GM23338 (cell line): ENCODE results near the gene GRIA3. TPM values are rescaled to one million over a fixed set of nuclear protein-coding genes. Genes with fewer than 3 reads are reported as not detected.

ENCODE experiments used
- ATAC-seq: fragments of 200-7000 bp; cut with Tn5 transposase; 3 replicates; pipeline ENCODE4 v1.9.1; 2020
- DNase-seq: peaks from one replicate; pipeline ENCODE4 v3.0.0-alpha.2; 2015; ENCODE audit warnings: low spot score
- H2AFZ ChIP-seq: fragments of 200-600 bp; sonication (generic); 2 replicates; pipeline ENCODE4 v1.8.0; 2016; ENCODE audit warnings: antibody characterized with exemption, mild to moderate bottlenecking, moderate library complexity
- H3F3A ChIP-seq: fragments of 200-600 bp; sonication (generic); replicated peaks from 2 replicates; pipeline ENCODE4 v1.8.0; 2017; ENCODE audit warnings: antibody characterized with exemption, mixed run types, low read depth
- H3K27ac ChIP-seq: fragments of 200-600 bp; sonication (generic); 2 replicates; pipeline ENCODE4 v1.6.1; 2016; ENCODE audit warnings: low read depth
- H3K27me3 ChIP-seq: fragments of 200-600 bp; sonication (generic); 2 replicates; pipeline ENCODE4 v1.8.0; 2016; ENCODE audit warnings: mild to moderate bottlenecking, mixed run types, moderate library complexity; ENCODE audit not compliant: insufficient read depth
- H3K36me3 ChIP-seq: fragments of 200-600 bp; sonication (generic); 2 replicates; pipeline ENCODE4 v1.8.0; 2016; ENCODE audit warnings: mild to moderate bottlenecking; ENCODE audit not compliant: insufficient read depth
- H3K4me1 ChIP-seq: fragments of 200-600 bp; sonication (generic); 2 replicates; pipeline ENCODE4 v1.8.0; 2016; ENCODE audit warnings: mild to moderate bottlenecking, moderate library complexity; ENCODE audit not compliant: insufficient read depth
- H3K4me2 ChIP-seq: fragments of 200-600 bp; sonication (generic); 2 replicates; pipeline ENCODE4 v1.7.1; 2017; ENCODE audit warnings: mixed run types
- H3K4me3 ChIP-seq: fragments of 200-600 bp; sonication (generic); 2 replicates; pipeline ENCODE4 v1.6.1; 2016; ENCODE audit warnings: mixed run types
- H3K79me2 ChIP-seq: fragments of 200-600 bp; sonication (generic); replicated peaks from 2 replicates; pipeline ENCODE4 v1.8.0; 2017; ENCODE audit warnings: mild to moderate bottlenecking; ENCODE audit not compliant: insufficient read depth
- H3K9me2 ChIP-seq: fragments of 200-600 bp; sonication (generic); 2 replicates; pipeline ENCODE4 v1.8.0; 2017; ENCODE audit not compliant: insufficient read depth
- H4K20me1 ChIP-seq: fragments of 200-600 bp; sonication (generic); replicated peaks from 2 replicates; pipeline ENCODE4 v1.8.0; 2017; ENCODE audit warnings: mild to moderate bottlenecking; ENCODE audit not compliant: insufficient read depth
- H3K27ac Mint-ChIP-seq: 2 replicates; pipeline ENCODE4 v1.8.0; 2020; ENCODE audit warnings: inconsistent platforms, mild to moderate bottlenecking, moderate library complexity, mixed read lengths
- H3K27me3 Mint-ChIP-seq: 3 replicates; pipeline ENCODE4 v1.8.0; 2022; ENCODE audit warnings: low read depth, mild to moderate bottlenecking, moderate library complexity, mixed read lengths, inconsistent platforms; ENCODE audit not compliant: insufficient read depth, poor library complexity
- H3K36me3 Mint-ChIP-seq: 3 replicates; pipeline ENCODE4 v1.8.0; 2021; ENCODE audit warnings: low read depth, mild to moderate bottlenecking, inconsistent platforms, moderate library complexity, mixed read lengths
- H3K4me1 Mint-ChIP-seq: 3 replicates; pipeline ENCODE4 v1.8.0; 2020; ENCODE audit warnings: mild to moderate bottlenecking, inconsistent platforms, mixed read lengths
- H3K4me3 Mint-ChIP-seq: 3 replicates; pipeline ENCODE4 v1.8.0; 2021; ENCODE audit warnings: moderate library complexity, mild to moderate bottlenecking, inconsistent platforms, mixed read lengths
- H3K9me3 Mint-ChIP-seq: 3 replicates; pipeline ENCODE4 v1.8.0; 2020; ENCODE audit warnings: moderate library complexity, mild to moderate bottlenecking, inconsistent platforms, mixed read lengths
- CREB1 ChIP-seq: fragments of 250-450 bp; sonication (Bioruptor Pico); IDR thresholded peaks from 2 replicates; pipeline ENCODE4 v1.5.0; 2020; ENCODE audit warnings: low read depth, mild to moderate bottlenecking, moderate library complexity
- EZH2 ChIP-seq: fragments of 200-600 bp; sonication (generic); IDR thresholded peaks from one replicate; pipeline ENCODE4 v1.8.0; 2017; ENCODE audit warnings: antibody characterized with exemption, mild to moderate bottlenecking, low read depth; ENCODE audit not compliant: unreplicated experiment
- EZH2phosphoT487 ChIP-seq: fragments of 200-600 bp; sonication (generic); IDR thresholded peaks from one replicate; pipeline ENCODE4 v1.8.1; 2018; ENCODE audit warnings: antibody characterized with exemption; ENCODE audit not compliant: unreplicated experiment
- JUNB ChIP-seq: IDR thresholded peaks from one replicate; pipeline ENCODE4 v1.6.1; 2016; ENCODE audit warnings: antibody characterized with exemption; ENCODE audit not compliant: unreplicated experiment
- POLR2AphosphoS5 ChIP-seq: IDR thresholded peaks from 2 replicates; pipeline ENCODE4 v1.6.1; 2016; ENCODE audit warnings: antibody characterized with exemption, low read depth
- STAT1 ChIP-seq: IDR thresholded peaks from one replicate; pipeline ENCODE4 v1.6.1; 2016; ENCODE audit warnings: antibody characterized with exemption; ENCODE audit not compliant: unreplicated experiment
- ZNF114 ChIP-seq: fragments of 250-450 bp; sonication (Bioruptor Pico); IDR thresholded peaks from 2 replicates; pipeline ENCODE4 v1.5.0; 2020; ENCODE audit warnings: mild to moderate bottlenecking, moderate library complexity
- ZNF331 ChIP-seq: fragments of 250-450 bp; sonication (Bioruptor Pico); IDR thresholded peaks from 2 replicates; pipeline ENCODE4 v1.5.0; 2020; ENCODE audit warnings: low read depth, mild to moderate bottlenecking, moderate library complexity
- polyA plus RNA-seq: library from polyadenylated mRNA; unstranded; fragments of >200 nt; fragmentation: Nextera tagmentation; extraction: Ambion mirVana; gene quantifications from 2 replicates; pipeline ENCODE4 v1.2.1, GENCODE V29; 2016
- total RNA-seq: library from RNA; depleted of rRNA; stranded (reverse); fragments of >200 nt; shearing (Covaris generic); gene quantifications from 2 replicates; pipeline ENCODE4 v1.2.3, GENCODE V29; 2014
- TF ChIP-seq, protein P1 (sequence below): IDR thresholded peaks from one replicate; pipeline ENCODE4 v1.6.1; 2018; ENCODE audit warnings: antibody characterized with exemption; ENCODE audit not compliant: unreplicated experiment
- TF ChIP-seq, protein P2 (sequence below): IDR thresholded peaks from 2 replicates; pipeline ENCODE4 v1.6.1; 2016; ENCODE audit warnings: antibody characterized with exemption
- TF ChIP-seq, protein P3 (sequence below): fragments of 250-450 bp; sonication (Bioruptor Pico); IDR thresholded peaks from 2 replicates; pipeline ENCODE4 v1.5.0; 2020; ENCODE audit warnings: mild to moderate bottlenecking, moderate library complexity

GRIA3 gene
- total and polyA plus RNA-seq, 2 experiments from 2014 or later: 2.7 to 5.6 TPM

DNA sequence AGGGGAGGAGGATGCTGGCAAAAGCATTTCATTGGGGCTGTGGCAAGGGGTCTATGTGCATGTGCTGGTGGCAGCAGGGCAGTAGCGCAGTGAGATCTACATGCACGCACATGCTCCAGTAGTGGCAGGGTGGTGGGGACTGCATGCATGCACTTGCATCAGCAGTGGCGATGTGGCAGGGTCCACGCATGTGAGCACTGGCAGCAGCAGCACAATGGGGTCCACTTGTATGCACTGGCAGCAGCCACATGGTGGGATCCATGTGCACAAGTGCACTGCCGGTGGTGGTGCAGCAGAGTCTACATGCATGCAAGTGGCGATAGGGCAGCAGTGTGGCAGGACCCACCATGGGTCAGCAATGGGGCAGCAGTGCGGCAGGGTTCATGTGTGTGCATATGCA is 315.7 kb downstream of the GRIA3 start:
- H3K27ac Mint-ChIP-seq: no peak overlapping the region
- no peaks in the 10 kb centered on the region for H3K27me3 Mint-ChIP-seq
- TF ChIP-seq ZNF114 (no peak), ZNF331 (CRISPR knock-in tag) (no peak)
- DNase-seq (no peak), ATAC-seq (no peak)
- no peak overlapping the region for H3K27ac ChIP-seq
- H3K36me3 ChIP-seq: no peaks in the 10 kb centered on the region
- H3F3A ChIP-seq: no peaks in the 10 kb centered on the region
- no peaks in the 10 kb centered on the region for H3K27me3 ChIP-seq
- no peaks in the 10 kb centered on the region for H3K4me1 ChIP-seq
- no peak overlapping the region for H2AFZ ChIP-seq
- no peak overlapping the region for H3K4me2 ChIP-seq
- H3K4me1 Mint-ChIP-seq: no peaks in the 10 kb centered on the region
- H4K20me1 ChIP-seq: no peaks in the 10 kb centered on the region
- no peak overlapping the region for H3K4me3 ChIP-seq
- no peaks in the 10 kb centered on the region; the same call in 2 of the 3 replicates for H3K36me3 Mint-ChIP-seq
- H3K9me2 ChIP-seq: no peaks in the 10 kb centered on the region
- H3K9me3 Mint-ChIP-seq: no peaks in the 10 kb centered on the region
- no peaks in the 10 kb centered on the region for H3K79me2 ChIP-seq
- no peak overlapping the region for H3K4me3 Mint-ChIP-seq

DNA sequence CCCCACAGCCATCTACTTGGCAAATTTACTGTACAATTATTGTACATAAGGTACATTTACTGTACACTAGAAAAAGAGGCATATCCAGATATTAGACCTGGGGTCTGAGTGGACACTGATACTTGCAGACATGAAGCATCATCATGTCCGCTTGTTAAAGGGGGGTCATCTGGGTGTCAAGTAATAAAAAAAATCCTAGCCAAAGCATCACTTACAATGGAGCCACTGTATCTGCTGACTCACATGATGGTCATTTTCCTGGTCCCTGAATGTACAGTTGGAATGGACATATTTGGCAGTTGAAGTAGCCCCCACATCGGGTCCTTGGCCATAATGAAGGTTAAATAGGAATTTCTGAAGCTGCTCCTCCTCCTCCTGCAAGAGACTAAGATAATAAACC is 320.0 kb downstream of the GRIA3 start:
- no peak overlapping the region for H2AFZ ChIP-seq
- no peak for DNase-seq
- H3F3A ChIP-seq: no peaks in the 10 kb centered on the region
- H3K9me2 ChIP-seq: no peaks in the 10 kb centered on the region
- no peak overlapping the region for H3K27ac ChIP-seq
- H3K27me3 ChIP-seq: no peaks in the 10 kb centered on the region
- H3K36me3 ChIP-seq: no peaks in the 10 kb centered on the region
- no peak overlapping the region for H3K27ac Mint-ChIP-seq
- ATAC-seq: no peak
- no peaks in the 10 kb centered on the region for H4K20me1 ChIP-seq
- no peak overlapping the region for H3K4me3 ChIP-seq
- TF ChIP-seq, protein P1, sequence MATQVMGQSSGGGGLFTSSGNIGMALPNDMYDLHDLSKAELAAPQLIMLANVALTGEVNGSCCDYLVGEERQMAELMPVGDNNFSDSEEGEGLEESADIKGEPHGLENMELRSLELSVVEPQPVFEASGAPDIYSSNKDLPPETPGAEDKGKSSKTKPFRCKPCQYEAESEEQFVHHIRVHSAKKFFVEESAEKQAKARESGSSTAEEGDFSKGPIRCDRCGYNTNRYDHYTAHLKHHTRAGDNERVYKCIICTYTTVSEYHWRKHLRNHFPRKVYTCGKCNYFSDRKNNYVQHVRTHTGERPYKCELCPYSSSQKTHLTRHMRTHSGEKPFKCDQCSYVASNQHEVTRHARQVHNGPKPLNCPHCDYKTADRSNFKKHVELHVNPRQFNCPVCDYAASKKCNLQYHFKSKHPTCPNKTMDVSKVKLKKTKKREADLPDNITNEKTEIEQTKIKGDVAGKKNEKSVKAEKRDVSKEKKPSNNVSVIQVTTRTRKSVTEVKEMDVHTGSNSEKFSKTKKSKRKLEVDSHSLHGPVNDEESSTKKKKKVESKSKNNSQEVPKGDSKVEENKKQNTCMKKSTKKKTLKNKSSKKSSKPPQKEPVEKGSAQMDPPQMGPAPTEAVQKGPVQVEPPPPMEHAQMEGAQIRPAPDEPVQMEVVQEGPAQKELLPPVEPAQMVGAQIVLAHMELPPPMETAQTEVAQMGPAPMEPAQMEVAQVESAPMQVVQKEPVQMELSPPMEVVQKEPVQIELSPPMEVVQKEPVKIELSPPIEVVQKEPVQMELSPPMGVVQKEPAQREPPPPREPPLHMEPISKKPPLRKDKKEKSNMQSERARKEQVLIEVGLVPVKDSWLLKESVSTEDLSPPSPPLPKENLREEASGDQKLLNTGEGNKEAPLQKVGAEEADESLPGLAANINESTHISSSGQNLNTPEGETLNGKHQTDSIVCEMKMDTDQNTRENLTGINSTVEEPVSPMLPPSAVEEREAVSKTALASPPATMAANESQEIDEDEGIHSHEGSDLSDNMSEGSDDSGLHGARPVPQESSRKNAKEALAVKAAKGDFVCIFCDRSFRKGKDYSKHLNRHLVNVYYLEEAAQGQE: no peak
- TF ChIP-seq CREB1 (CRISPR knock-in tag) (no peak), STAT1 (no peak), JUNB (no peak), EZH2 (no peak), ZNF114 (no peak), EZH2phosphoT487 (no peak), POLR2AphosphoS5 (no peak)
- TF ChIP-seq, protein P2, sequence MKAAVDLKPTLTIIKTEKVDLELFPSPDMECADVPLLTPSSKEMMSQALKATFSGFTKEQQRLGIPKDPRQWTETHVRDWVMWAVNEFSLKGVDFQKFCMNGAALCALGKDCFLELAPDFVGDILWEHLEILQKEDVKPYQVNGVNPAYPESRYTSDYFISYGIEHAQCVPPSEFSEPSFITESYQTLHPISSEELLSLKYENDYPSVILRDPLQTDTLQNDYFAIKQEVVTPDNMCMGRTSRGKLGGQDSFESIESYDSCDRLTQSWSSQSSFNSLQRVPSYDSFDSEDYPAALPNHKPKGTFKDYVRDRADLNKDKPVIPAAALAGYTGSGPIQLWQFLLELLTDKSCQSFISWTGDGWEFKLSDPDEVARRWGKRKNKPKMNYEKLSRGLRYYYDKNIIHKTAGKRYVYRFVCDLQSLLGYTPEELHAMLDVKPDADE: no peak
- TF ChIP-seq, protein P3, sequence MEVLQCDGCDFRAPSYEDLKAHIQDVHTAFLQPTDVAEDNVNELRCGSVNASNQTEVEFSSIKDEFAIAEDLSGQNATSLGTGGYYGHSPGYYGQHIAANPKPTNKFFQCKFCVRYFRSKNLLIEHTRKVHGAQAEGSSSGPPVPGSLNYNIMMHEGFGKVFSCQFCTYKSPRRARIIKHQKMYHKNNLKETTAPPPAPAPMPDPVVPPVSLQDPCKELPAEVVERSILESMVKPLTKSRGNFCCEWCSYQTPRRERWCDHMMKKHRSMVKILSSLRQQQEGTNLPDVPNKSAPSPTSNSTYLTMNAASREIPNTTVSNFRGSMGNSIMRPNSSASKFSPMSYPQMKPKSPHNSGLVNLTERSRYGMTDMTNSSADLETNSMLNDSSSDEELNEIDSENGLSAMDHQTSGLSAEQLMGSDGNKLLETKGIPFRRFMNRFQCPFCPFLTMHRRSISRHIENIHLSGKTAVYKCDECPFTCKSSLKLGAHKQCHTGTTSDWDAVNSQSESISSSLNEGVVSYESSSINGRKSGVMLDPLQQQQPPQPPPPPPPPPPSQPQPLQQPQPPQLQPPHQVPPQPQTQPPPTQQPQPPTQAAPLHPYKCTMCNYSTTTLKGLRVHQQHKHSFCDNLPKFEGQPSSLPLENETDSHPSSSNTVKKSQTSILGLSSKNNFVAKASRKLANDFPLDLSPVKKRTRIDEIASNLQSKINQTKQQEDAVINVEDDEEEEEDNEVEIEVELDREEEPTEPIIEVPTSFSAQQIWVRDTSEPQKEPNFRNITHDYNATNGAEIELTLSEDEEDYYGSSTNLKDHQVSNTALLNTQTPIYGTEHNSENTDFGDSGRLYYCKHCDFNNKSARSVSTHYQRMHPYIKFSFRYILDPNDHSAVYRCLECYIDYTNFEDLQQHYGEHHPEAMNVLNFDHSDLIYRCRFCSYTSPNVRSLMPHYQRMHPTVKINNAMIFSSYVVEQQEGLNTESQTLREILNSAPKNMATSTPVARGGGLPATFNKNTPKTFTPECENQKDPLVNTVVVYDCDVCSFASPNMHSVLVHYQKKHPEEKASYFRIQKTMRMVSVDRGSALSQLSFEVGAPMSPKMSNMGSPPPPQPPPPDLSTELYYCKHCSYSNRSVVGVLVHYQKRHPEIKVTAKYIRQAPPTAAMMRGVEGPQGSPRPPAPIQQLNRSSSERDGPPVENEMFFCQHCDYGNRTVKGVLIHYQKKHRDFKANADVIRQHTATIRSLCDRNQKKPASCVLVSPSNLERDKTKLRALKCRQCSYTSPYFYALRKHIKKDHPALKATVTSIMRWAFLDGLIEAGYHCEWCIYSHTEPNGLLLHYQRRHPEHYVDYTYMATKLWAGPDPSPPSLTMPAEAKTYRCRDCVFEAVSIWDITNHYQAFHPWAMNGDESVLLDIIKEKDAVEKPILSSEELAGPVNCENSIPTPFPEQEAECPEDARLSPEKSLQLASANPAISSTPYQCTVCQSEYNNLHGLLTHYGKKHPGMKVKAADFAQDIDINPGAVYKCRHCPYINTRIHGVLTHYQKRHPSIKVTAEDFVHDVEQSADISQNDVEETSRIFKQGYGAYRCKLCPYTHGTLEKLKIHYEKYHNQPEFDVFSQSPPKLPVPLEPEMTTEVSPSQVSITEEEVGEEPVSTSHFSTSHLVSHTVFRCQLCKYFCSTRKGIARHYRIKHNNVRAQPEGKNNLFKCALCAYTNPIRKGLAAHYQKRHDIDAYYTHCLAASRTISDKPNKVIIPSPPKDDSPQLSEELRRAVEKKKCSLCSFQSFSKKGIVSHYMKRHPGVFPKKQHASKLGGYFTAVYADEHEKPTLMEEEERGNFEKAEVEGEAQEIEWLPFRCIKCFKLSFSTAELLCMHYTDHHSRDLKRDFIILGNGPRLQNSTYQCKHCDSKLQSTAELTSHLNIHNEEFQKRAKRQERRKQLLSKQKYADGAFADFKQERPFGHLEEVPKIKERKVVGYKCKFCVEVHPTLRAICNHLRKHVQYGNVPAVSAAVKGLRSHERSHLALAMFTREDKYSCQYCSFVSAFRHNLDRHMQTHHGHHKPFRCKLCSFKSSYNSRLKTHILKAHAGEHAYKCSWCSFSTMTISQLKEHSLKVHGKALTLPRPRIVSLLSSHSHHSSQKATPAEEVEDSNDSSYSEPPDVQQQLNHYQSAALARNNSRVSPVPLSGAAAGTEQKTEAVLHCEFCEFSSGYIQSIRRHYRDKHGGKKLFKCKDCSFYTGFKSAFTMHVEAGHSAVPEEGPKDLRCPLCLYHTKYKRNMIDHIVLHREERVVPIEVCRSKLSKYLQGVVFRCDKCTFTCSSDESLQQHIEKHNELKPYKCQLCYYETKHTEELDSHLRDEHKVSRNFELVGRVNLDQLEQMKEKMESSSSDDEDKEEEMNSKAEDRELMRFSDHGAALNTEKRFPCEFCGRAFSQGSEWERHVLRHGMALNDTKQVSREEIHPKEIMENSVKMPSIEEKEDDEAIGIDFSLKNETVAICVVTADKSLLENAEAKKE: no peak
- peaks cover 4% of the 10 kb centered on the region; the same call in 2 of the 3 replicates for H3K9me3 Mint-ChIP-seq
- H3K4me1 Mint-ChIP-seq: no peaks in the 10 kb centered on the region
- no peak overlapping the region for H3K4me3 Mint-ChIP-seq
- no peak overlapping the region for H3K4me2 ChIP-seq
- no peaks in the 10 kb centered on the region; the same call in 2 of the 3 replicates for H3K36me3 Mint-ChIP-seq
- no peaks in the 10 kb centered on the region for H3K4me1 ChIP-seq
- no peaks in the 10 kb centered on the region for H3K79me2 ChIP-seq
- H3K27me3 Mint-ChIP-seq: no peaks in the 10 kb centered on the region
